Measurements from ENCODE around the gene FEN1. TPM values are rescaled to one million over a fixed set of nuclear protein-coding genes. Genes with fewer than 3 reads are reported as not detected.

FEN1 gene
- total RNA-seq, 2 experiments from 2014 or later, result 74.7 to 75.9 TPM

- Mint-ChIP-seq H3K9me3 (no peaks in the 10 kb centered on the region), H3K27ac (no peak overlapping the region), H3K27me3 (ENCODE audit: low read depth) (peaks cover 1% of the 10 kb centered on the region), H3K4me1 (ENCODE audit: low read depth) (peaks cover 17% of the 10 kb centered on the region), H3K4me3 (no peak overlapping the region), H3K36me3 (ENCODE audit: low read depth) (peaks cover 13% of the 10 kb centered on the region)
- DNase-seq, result no peak
- intact Hi-C loops (cut with micrococcal nuclease), result no loop called here
- CTCF ChIA-PET, result interaction anchor here (1.6 kb wide), 1 partner anchor 244 kb away, joined by 4 read pairs; no protein-coding TSS in a partner anchor
These were observed 45.8 kb downstream of the FEN1 start for GRCh38 chr11:61838501-61838900.

- intact Hi-C loops (cut with micrococcal nuclease), result no loop called here
- CTCF ChIA-PET, result interaction anchor here (1.0 to 1.6 kb wide), 2 partner anchors 61 to 243 kb away, joined by 3 to 4 read pairs; no protein-coding TSS in a partner anchor
- Mint-ChIP-seq H3K27me3 (ENCODE audit: low read depth) (no peaks in the 10 kb centered on the region), H3K4me3 (no peak overlapping the region), H3K36me3 (ENCODE audit: low read depth) (peaks cover 13% of the 10 kb centered on the region), H3K4me1 (ENCODE audit: low read depth) (peaks cover 13% of the 10 kb centered on the region), H3K27ac (no peak overlapping the region), H3K9me3 (no peaks in the 10 kb centered on the region)
- no peak for DNase-seq
These were observed 46.2 kb downstream of the FEN1 start for GRCh38 chr11:61838921-61839320.

DNA sequence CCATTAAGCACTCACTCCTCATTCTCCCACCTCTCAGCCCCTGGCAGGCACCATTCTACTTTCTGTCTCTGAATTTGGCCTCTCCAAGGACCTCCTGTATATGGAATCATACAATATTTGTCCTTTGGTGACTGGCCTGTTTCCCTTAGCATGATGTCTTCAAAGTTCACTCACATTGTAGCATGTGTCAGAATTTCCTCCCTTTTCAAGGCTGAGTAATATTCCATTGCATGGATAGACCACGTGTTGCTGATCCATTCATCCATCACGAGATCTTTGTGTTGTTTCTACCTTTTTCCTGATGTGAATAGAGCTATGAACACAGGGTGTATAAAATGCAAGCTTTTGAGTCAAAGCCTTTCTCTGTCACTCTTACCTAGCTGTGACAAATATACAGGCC lies 47.0 kb downstream of the FEN1 start:
- H3K4me1 Mint-ChIP-seq (ENCODE audit: low read depth), result peaks cover 6% of the 10 kb centered on the region
- no peaks in the 10 kb centered on the region for H3K27me3 Mint-ChIP-seq (ENCODE audit: low read depth)
- no peak overlapping the region for H3K27ac Mint-ChIP-seq
- no peak for DNase-seq
- H3K9me3 Mint-ChIP-seq, result no peaks in the 10 kb centered on the region
- intact Hi-C loops (cut with micrococcal nuclease), result no loop called here
- H3K4me3 Mint-ChIP-seq, result no peak overlapping the region
- CTCF ChIA-PET, result interaction anchor here (1.0 to 1.6 kb wide), 3 partner anchors 42 to 242 kb away, joined by 3 to 4 read pairs (median 3); no protein-coding TSS in a partner anchor
- peaks cover 13% of the 10 kb centered on the region for H3K36me3 Mint-ChIP-seq (ENCODE audit: low read depth)

DNA sequence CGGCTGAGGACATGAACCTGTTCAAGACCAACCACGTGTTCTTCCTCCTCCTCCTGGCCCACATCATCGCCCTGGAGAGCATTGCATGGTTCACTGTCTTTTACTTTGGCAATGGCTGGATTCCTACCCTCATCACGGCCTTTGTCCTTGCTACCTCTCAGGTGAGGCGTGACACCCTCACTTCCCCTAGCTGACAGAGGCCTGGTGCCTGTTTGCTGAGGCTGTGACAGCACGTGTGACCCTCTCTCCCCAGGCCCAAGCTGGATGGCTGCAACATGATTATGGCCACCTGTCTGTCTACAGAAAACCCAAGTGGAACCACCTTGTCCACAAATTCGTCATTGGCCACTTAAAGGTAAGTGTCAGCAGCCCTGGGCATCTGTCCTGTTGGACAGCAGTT lies 47.7 kb downstream of the FEN1 start:
- Mint-ChIP-seq H3K4me1 (ENCODE audit: low read depth) (no peaks in the 10 kb centered on the region), H3K27ac (no peak overlapping the region), H3K9me3 (no peaks in the 10 kb centered on the region), H3K4me3 (no peak overlapping the region), H3K27me3 (ENCODE audit: low read depth) (no peaks in the 10 kb centered on the region), H3K36me3 (ENCODE audit: low read depth) (peaks cover 13% of the 10 kb centered on the region)
- intact Hi-C loops (cut with micrococcal nuclease), result no loop called here
- CTCF ChIA-PET, result interaction anchor here (1.1 kb wide), 1 partner anchor 42 kb away, joined by 3 read pairs; no protein-coding TSS in a partner anchor
- DNase-seq, result no peak

- H3K4me1 Mint-ChIP-seq (ENCODE audit: low read depth), result no peaks in the 10 kb centered on the region
- H3K27ac Mint-ChIP-seq, result no peak overlapping the region
- intact Hi-C loops (cut with micrococcal nuclease), result no loop called here
- no peaks in the 10 kb centered on the region for H3K9me3 Mint-ChIP-seq
- H3K4me3 Mint-ChIP-seq, result no peak overlapping the region
- DNase-seq, result no peak
- peaks cover 13% of the 10 kb centered on the region for H3K36me3 Mint-ChIP-seq (ENCODE audit: low read depth)
- CTCF ChIA-PET, result interaction anchor here (0.7 kb wide), 1 partner anchor 66 kb away, joined by 3 read pairs; no protein-coding TSS in a partner anchor
- H3K27me3 Mint-ChIP-seq (ENCODE audit: low read depth), result no peaks in the 10 kb centered on the region
These were observed 49.2 kb downstream of the FEN1 start for GRCh38 chr11:61841636-61842527.

DNA sequence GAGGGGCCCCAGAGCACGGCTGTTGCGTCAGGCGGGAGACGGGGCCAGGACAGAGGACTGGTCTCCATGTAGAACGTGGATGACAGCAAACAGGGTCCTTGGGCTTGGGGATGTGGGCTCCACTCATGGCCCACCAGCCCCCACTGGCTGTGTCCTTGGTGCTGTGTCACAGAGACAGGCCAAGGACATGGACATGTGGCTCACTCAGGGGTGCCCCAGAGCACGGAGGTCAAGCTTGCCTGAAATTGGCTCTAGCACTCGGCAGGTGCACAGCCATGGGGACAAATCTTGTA lies 49.8 kb downstream of the FEN1 start:
- intact Hi-C loops (cut with micrococcal nuclease), result no loop called here
- no peaks in the 10 kb centered on the region for H3K9me3 Mint-ChIP-seq
- H3K27ac Mint-ChIP-seq, result no peak overlapping the region
- H3K4me1 Mint-ChIP-seq (ENCODE audit: low read depth), result no peaks in the 10 kb centered on the region
- peaks cover 13% of the 10 kb centered on the region for H3K36me3 Mint-ChIP-seq (ENCODE audit: low read depth)
- H3K27me3 Mint-ChIP-seq (ENCODE audit: low read depth), result no peaks in the 10 kb centered on the region
- no peak for DNase-seq
- CTCF ChIA-PET, result no interaction called here
- no peak overlapping the region for H3K4me3 Mint-ChIP-seq

DNA sequence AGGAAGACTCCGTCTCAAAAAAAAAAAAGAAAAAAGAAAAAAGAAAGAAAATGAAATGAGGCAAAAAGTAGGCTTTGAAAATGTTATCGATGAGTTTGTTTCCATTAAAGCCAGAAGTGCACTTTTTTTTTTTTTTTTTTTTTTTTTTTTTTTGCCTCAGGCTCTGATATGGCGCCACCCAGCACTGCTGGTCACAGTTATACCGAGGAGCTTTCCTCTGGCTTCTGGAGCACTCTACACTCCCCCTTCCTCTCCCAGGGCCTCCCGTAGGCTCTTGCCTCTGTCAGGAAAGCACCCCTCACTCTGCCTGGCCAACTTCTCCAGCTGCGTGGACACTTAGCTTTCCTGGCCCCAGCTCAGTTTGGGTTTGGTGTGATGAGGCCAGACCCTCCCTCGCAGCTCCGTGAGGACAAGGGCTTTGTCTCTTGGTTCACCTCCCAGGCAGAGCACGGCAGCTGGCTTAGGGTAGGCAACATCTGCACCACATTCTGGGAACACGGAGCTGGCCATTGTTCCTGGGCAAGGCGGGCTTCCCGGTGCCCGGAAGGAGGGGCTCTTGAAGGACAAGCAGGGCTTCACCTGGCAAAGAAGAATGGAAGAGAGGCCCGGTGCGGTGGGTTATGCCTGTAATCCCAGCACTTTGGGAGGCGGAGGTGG lies 52.3 kb downstream of the FEN1 start:
- no peaks in the 10 kb centered on the region for H3K4me1 Mint-ChIP-seq (ENCODE audit: low read depth)
- no peaks in the 10 kb centered on the region for H3K9me3 Mint-ChIP-seq
- no peaks in the 10 kb centered on the region for H3K27me3 Mint-ChIP-seq (ENCODE audit: low read depth)
- CTCF ChIA-PET, result interaction anchor here (0.9 to 1.0 kb wide), 2 partner anchors 30 to 57 kb away, joined by 3 read pairs; no protein-coding TSS in a partner anchor
- no peak overlapping the region for H3K27ac Mint-ChIP-seq
- peaks cover 10% of the 10 kb centered on the region for H3K36me3 Mint-ChIP-seq (ENCODE audit: low read depth)
- DNase-seq, result no peak
- H3K4me3 Mint-ChIP-seq, result no peak overlapping the region
- intact Hi-C loops (cut with micrococcal nuclease), result no loop called here

DNA sequence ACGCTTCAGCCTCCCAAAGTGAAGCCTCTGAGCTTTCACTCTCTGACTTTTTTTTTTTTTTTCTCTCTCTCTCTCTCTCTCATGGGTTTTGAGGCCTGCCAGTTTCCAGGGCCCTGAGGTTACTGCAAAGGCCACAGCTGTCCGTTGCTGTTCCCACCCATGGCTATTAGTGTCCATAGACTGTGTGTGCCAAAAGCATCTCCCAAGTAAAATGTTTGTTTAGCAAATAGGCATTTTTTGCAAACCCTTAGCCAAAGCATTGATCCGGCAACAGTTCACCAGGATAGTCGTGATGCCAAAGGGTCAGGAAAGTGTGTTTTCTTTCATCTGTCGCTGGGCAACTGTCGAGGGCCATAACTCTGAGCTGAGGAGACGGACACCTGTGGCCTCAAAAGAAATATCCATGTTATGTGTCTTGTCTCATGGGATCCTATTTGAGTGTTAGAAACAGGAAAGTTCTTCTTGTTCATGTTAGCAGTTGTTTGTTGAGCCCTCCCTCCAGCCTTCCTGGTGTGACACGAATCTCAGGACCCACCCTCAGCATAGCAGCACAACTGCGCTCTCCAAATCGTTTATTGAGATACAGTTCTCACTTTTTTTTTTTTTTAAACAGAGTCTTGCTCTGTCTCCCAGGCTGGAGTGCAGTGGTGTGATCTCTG lies 53.8 kb downstream of the FEN1 start:
- Mint-ChIP-seq H3K27me3 (ENCODE audit: low read depth) (no peaks in the 10 kb centered on the region), H3K9me3 (no peaks in the 10 kb centered on the region)
- DNase-seq, result no peak

More for the DNA sequence above, 53.8 kb downstream of the FEN1 start:
- H3K36me3 Mint-ChIP-seq (ENCODE audit: low read depth), result peaks cover 4% of the 10 kb centered on the region
- no peaks in the 10 kb centered on the region for H3K4me1 Mint-ChIP-seq (ENCODE audit: low read depth)
- no peak overlapping the region for H3K4me3 Mint-ChIP-seq
- no peak overlapping the region for H3K27ac Mint-ChIP-seq
- CTCF ChIA-PET, result no interaction called here
- intact Hi-C loops (cut with micrococcal nuclease), result no loop called here

Other genes starting within 250 kb of the FEN1 start
- not detected for gene SYT7, start 211.8 kb upstream of the FEN1 start, total RNA-seq
- gene DAGLA, start 112.5 kb upstream of the FEN1 start, total RNA-seq, result under 1 TPM; 0.02 to 0.07 TPM
- under 1 TPM; 0.27 to 0.48 TPM for gene MYRF, start 40.3 kb upstream of the FEN1 start, total RNA-seq
- 100 to 1,000 TPM; 166 to 167 TPM for gene TMEM258, start 312 bp upstream of the FEN1 start, total RNA-seq
- gene FADS1, start 24.1 kb downstream of the FEN1 start, total RNA-seq, result 10 to 100 TPM; 12.1 to 12.8 TPM
- gene FADS2, start 35.4 kb downstream of the FEN1 start, total RNA-seq, result 10 to 100 TPM; 32.1 to 34.1 TPM
- gene FADS3, start 98.6 kb downstream of the FEN1 start, total RNA-seq, result 1 to 10 TPM; 4.2 to 4.3 TPM
- under 1 TPM; 0.52 to 0.74 TPM for gene RAB3IL1, start 124.7 kb downstream of the FEN1 start, total RNA-seq
- gene BEST1, start 157.4 kb downstream of the FEN1 start, total RNA-seq, result under 1 TPM; 0.45 to 0.49 TPM
- 1,000 to 10,000 TPM; 1,302 to 1,352 TPM for gene FTH1, start 174.7 kb downstream of the FEN1 start, total RNA-seq